GM13977 (cell line): ENCODE data around the gene PSMD5.

Experiments used
- DNase-seq: peaks from one replicate; pipeline ENCODE4 v3.0.0; 2012; ENCODE audit warnings: low spot score
- in situ Hi-C: fragments of 300-500 bp; cut with MboI; formaldehyde crosslinking; loops from one replicate; pipeline ENCODE4 v1.12.0; 2022; ENCODE audit warnings: low sequenced_read_pairs, low pct_unique_long_range_greater_than_20kb, mixed read lengths, inconsistent platforms; ENCODE audit not compliant: unreplicated experiment
- TF ChIP-seq, protein P1 (sequence below): IDR thresholded peaks from 2 replicates; pipeline ENCODE4 v1.5.1; 2012; ENCODE audit warnings: mild to moderate bottlenecking, control low read depth; ENCODE audit not compliant: insufficient read depth; ENCODE audit errors: extremely low read depth, missing control alignments

Gene PSMD5

DNA sequence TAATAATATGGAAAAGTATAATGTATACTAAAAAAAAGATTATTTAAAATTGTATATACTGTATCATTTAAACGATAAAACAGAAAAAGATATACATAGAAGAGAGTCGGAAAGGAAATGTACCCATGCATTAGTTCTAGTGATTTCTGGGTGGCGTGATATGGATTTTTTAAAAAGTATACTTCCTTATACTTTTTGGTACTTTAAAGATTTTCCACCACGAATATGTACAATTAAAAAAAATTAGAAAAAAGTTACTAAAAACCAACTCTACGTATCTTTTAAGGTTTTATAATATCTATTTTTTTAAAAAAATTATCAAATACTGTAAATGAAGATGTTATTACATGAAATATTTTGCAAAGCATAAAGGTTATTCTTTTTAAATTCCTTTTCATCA lies 22.0 kb upstream of the PSMD5 start:
- in situ Hi-C loops: no loop called here
- DNase-seq: no peak
- TF ChIP-seq, protein P1, sequence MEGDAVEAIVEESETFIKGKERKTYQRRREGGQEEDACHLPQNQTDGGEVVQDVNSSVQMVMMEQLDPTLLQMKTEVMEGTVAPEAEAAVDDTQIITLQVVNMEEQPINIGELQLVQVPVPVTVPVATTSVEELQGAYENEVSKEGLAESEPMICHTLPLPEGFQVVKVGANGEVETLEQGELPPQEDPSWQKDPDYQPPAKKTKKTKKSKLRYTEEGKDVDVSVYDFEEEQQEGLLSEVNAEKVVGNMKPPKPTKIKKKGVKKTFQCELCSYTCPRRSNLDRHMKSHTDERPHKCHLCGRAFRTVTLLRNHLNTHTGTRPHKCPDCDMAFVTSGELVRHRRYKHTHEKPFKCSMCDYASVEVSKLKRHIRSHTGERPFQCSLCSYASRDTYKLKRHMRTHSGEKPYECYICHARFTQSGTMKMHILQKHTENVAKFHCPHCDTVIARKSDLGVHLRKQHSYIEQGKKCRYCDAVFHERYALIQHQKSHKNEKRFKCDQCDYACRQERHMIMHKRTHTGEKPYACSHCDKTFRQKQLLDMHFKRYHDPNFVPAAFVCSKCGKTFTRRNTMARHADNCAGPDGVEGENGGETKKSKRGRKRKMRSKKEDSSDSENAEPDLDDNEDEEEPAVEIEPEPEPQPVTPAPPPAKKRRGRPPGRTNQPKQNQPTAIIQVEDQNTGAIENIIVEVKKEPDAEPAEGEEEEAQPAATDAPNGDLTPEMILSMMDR: no peak

DNA sequence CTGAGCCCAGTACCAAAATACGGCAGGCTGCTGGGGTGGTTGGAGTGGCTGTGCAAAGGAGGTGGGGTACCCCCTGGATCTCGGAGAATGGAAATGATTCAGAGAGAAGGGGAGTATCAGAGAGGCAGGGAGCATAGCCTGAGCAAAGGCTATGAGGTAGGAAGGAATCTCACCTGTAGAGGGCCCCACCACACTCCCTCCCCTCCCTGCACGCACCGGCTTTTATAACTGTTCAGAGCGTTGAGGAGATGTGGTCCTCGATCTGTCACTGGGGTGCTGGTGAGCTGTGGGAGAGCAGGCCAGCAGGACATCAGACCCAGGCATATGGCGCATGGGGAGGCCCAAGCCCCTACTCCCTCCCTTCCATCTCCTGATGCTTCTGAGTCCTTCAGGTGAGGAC lies 21.1 kb upstream of the PSMD5 start:
- in situ Hi-C loops: no loop called here
- no peak for DNase-seq
- TF ChIP-seq, protein P1: no peak

DNA sequence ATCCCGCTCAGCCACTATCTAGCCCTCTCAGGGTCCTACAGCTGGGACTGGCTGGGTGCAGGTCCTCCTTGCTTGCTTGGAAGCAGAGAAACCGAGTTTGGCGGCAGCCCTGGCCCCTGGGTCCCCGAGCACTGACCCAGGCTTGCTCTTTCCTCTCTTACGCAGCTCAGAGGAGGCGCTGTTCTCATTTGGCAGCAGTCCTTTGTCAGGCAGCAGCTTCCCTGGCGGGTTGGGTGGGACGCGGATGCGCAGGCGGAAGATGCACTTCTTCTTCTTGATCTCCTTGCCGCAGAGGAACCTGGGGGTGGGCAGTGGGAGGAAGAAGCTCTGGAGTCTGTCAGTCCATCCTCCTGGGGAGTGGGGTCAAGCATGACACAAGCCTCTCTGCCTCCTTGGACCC lies 19.7 kb upstream of the PSMD5 start:
- DNase-seq: no peak
- in situ Hi-C loops: no loop called here
- TF ChIP-seq, protein P1: no peak

DNA sequence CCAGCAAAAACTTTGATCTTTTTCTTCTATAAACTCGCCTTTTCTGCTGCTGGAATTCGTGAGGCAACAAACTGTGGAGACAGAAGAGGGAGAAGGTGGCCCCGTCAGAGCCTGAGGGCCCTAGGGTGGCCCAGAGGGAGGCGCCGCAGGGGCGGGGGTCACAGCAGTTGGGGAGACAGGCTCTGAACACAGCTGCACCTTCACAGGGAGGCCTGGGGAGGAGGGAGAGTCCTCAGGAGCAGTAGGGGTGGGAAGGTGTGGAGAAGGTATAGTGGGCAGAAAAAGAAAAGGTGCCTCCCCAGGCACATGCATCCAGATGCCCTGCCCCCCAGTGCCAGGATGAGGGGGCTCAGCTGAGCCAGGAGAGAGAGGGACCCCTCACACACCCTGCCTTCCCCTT lies 19.2 kb upstream of the PSMD5 start:
- in situ Hi-C loops: no loop called here
- TF ChIP-seq, protein P1: no peak
- no peak for DNase-seq

DNA sequence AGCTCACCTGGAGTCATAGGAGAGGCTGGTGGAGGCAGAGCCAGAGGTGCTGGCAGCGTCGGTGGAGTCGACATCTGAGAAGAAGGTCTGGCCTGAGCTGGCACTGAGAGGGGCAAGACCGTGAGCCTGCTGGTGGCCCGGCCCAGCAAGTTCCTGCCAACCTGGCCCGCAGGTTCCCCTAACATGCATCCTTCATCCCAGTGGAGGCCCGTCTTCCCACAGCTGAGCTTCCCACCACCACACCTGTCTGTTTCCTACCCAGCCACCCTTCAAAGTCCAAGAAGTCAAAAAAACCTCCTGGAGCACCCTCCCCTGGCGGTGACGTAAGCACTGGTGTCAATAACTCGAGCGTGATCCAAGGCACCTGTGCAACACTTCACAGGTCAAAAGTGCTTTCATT lies 17.4 kb upstream of the PSMD5 start:
- TF ChIP-seq, protein P1: no peak
- DNase-seq: no peak
- in situ Hi-C loops: no loop called here

DNA sequence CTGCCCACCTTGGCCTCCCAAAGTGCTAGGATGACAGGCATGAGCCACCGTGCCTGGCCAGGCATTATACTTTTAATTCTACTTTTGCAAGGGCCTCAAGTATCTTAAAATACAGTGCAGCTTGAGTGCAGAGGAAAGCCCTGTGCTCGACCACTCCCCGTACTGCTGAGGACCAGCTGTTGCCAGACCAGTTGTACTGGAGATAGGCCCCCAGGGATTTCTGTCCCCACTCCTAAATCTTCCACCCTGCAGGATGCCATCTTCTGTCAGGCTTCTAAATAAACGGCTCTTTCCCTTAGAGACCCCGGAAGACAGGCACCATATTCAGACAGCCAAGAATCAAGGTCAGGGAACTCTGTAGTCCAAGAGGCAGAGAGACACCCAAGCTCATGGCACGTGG lies 16.6 kb upstream of the PSMD5 start:
- DNase-seq: no peak
- in situ Hi-C loops: no loop called here
- TF ChIP-seq, protein P1: no peak

DNA sequence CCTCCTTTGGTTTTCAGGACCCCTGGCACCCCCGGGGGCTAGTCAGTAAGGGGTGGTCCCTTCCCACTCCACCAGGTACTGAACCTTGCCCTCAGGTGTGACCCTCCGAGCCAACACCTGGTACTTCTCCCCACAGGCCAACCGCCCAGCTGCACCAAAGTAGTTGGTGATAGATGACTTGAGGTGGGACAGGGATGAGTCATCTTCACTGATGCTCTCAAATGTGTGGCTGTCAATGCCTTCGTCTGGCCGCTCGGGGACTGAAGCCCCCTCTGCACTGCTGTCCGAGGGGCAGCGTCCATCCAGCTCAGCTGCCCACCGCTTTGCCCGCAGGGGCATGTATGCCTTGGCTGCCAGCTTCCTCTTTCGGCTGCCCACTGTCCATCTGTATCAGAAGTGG lies 15.2 kb upstream of the PSMD5 start:
- no peak for DNase-seq
- TF ChIP-seq, protein P1: no peak
- in situ Hi-C loops: no loop called here
